ENCODE measurements around the gene GDPD4. TPM values are rescaled to one million over a fixed set of nuclear protein-coding genes. Genes with fewer than 3 reads are reported as not detected.

Gene GDPD4
- total RNA-seq, 3 donors from 2014 or later = 0.43 TPM; not detected in 2

DNA sequence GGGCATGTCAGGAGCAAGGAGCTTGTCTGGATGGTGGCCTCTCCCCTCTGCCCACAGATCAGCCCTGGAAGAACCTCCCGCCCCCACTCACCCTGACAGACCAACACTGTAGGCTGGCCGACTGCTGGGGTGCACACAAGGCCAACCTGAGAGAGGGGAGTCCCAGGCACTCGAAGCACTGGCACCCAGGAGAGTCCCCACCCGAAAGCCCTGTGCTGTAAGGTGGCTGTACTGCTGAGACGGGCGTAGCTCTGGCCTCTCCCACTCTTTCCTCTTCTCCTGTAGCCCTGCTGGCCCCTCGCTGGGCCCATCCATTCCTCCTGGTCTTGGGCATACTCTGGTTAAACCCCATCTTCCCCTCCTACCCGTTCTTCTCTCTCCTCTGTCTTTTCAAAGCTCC is 133.7 kb downstream of the GDPD4 start:
- no peak for ATAC-seq
- TF ChIP-seq, protein P1, sequence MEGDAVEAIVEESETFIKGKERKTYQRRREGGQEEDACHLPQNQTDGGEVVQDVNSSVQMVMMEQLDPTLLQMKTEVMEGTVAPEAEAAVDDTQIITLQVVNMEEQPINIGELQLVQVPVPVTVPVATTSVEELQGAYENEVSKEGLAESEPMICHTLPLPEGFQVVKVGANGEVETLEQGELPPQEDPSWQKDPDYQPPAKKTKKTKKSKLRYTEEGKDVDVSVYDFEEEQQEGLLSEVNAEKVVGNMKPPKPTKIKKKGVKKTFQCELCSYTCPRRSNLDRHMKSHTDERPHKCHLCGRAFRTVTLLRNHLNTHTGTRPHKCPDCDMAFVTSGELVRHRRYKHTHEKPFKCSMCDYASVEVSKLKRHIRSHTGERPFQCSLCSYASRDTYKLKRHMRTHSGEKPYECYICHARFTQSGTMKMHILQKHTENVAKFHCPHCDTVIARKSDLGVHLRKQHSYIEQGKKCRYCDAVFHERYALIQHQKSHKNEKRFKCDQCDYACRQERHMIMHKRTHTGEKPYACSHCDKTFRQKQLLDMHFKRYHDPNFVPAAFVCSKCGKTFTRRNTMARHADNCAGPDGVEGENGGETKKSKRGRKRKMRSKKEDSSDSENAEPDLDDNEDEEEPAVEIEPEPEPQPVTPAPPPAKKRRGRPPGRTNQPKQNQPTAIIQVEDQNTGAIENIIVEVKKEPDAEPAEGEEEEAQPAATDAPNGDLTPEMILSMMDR (IDR thresholded peaks at IDR 0.05) = no peak
- DNase-seq = peak in 1 of 3 donors; percentile 22
- Histone ChIP-seq H3K4me3 (no peak overlapping the region), H3K9me3 (no peaks in the 10 kb centered on the region), H3K36me3 (ENCODE audit: low read depth) (no peaks in the 10 kb centered on the region), H3K4me1 (ENCODE audit: low read depth) (no peaks in the 10 kb centered on the region)
- intact Hi-C loops (cut with DNase I, micrococcal nuclease) = no loop called here

DNA sequence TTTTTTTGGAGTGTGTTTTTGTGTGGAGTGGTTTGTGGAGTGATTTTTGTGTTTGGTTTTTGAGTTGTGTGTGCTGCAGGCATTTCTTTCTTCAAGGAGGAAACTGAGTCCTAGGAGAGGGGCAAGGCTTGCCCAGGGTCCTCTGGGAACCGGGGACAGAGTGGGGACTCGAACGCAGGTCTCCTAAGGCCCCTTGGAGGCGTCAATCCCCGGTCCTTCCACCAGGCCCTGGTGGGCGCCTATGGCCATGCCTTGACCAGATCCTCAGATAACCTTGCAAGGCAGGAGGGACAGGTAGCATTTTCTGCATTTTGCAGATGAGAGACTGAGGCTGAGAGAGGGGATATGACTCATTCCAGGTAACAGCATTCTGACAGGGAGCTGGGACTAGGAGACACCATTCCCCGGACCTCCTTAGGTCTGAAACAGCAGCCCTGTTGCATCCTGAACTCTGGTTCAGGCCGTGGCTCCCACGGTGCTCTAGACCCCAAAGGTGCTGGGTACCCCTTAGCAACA is 134.3 kb downstream of the GDPD4 start:
- intact Hi-C loops (cut with DNase I, micrococcal nuclease) = no loop called here
- no peak overlapping the region for H3K4me3 ChIP-seq
- DNase-seq = peak in 1 of 3 donors; percentile 18
- no peak for ATAC-seq
- TF ChIP-seq, protein P1 (IDR thresholded peaks at IDR 0.05) = no peak
- no peaks in the 10 kb centered on the region for H3K4me1 ChIP-seq (ENCODE audit: low read depth)
- no peaks in the 10 kb centered on the region for H3K9me3 ChIP-seq
- no peaks in the 10 kb centered on the region for H3K36me3 ChIP-seq (ENCODE audit: low read depth)

Other genes starting within 250 kb of the GDPD4 start
- gene CAPN5, start 234.7 kb downstream of the GDPD4 start, total RNA-seq = 100 to 1,000 TPM; 142 to 351 (median 253) TPM
- gene OMP, start 198.8 kb downstream of the GDPD4 start, total RNA-seq = 10 to 100 TPM; 10.3 to 21.1 (median 11.3) TPM
- gene MYO7A, start 173.4 kb downstream of the GDPD4 start, total RNA-seq = 1 to 10 TPM; 2.3 to 9.9 (median 6.7) TPM
- gene PAK1, start 172.4 kb upstream of the GDPD4 start, total RNA-seq = 100 to 1,000 TPM in 2 of 3 donors, 10 to 100 TPM in 1; 73.5 to 125 (median 116) TPM

All from mucosa of descending colon (tissue), 3 donors.